ENCODE results near the gene SAMD8.

SAMD8 gene

DNA sequence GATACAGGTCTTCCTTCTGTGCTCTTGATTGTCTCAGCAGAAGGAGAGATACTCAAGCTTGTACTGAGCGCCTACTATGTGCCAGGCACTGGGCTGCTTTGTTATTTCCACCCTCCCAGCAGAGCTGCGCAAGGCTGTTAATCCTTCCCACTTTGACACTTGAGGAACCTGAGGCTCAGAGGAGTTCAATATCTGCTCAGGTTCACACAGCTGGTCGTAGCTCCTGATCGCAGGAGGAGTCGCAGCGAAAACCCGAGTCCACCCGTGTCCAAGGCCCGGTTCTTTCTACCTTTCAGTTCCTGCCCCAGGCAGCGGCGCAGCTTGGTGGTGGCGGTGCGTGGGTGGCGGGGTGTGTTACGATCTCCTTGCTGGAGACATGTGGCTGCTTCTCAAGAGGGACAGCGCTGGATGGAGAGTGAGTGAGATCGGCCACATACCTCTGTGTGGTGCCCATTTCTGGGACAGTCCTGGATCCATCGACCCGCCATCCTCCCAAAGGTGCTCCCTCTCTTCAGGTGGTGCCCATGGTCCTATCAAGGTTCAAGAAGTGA, 26.5 kb upstream of the SAMD8 start:
- no peaks in the 10 kb centered on the region for H3K36me3 ChIP-seq (ENCODE audit: control insufficient read depth in 2 of 2, insufficient read depth in 2 of 2, low read length in 2 of 2)
- H3K4me3 ChIP-seq (ENCODE audit: low read length in 2 of 2): no peak overlapping the region
- H3K4me1 ChIP-seq (ENCODE audit: control insufficient read depth in 2 of 2, insufficient read depth in 2 of 2, low read length in 2 of 2): no peaks in the 10 kb centered on the region
- no peak overlapping the region for H3K9ac ChIP-seq (ENCODE audit: low read depth in 1 of 2, low read length in 2 of 2)
- H3K9me3 ChIP-seq (ENCODE audit: control insufficient read depth in 2 of 2, low read length in 2 of 2): peaks cover 0 to 2% of the 10 kb centered on the region in 2 donors
- H3K27ac ChIP-seq (ENCODE audit: low read depth in 2 of 2, low read length in 2 of 2): no peak overlapping the region
- peaks cover 0 to 5% of the 10 kb centered on the region in 2 donors for H3K27me3 ChIP-seq (ENCODE audit: control insufficient read depth in 2 of 2, insufficient read depth in 2 of 2, low read length in 2 of 2)

DNA sequence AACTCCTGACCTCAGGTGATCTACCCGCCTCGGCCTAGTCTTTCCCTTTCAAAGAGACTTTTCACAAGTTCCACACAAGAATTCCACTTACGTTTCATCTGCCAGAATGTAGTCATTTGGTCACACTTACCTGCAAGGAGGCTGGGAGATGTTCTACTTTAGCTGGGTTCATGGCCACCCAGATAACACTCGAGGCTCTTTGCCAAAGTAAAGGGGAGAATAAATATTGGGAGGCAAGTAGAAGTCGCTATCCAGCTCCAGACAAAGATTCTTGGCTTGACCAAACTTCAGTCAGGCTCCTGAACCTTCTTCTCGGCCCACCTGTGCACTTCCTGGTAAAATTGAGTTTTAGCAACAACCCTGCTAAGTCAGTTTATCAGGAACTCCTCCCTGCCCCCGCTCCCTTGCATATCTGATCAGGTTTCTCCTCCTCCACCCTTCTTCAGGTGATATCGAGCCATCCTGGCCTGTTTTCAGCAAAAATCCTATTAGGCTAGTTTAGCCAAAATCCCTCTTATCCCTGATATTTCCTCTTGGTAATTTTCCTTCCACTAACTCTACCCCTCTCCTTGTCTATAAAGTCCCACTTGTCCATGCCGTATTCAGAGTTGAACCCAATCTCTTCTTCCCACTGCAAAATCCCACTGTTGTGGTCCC, 25.1 kb upstream of the SAMD8 start:
- Histone ChIP-seq H3K27me3 (ENCODE audit: control insufficient read depth in 2 of 2, insufficient read depth in 2 of 2, low read length in 2 of 2) (peaks cover 0 to 5% of the 10 kb centered on the region in 2 donors), H3K4me3 (ENCODE audit: low read length in 2 of 2) (no peak overlapping the region), H3K36me3 (ENCODE audit: control insufficient read depth in 2 of 2, insufficient read depth in 2 of 2, low read length in 2 of 2) (no peaks in the 10 kb centered on the region), H3K27ac (ENCODE audit: low read depth in 2 of 2, low read length in 2 of 2) (no peak overlapping the region), H3K9ac (ENCODE audit: low read depth in 1 of 2, low read length in 2 of 2) (no peak overlapping the region), H3K9me3 (ENCODE audit: control insufficient read depth in 2 of 2, low read length in 2 of 2) (peaks cover 0 to under 1% of the 10 kb centered on the region in 2 donors), H3K4me1 (ENCODE audit: control insufficient read depth in 2 of 2, insufficient read depth in 2 of 2, low read length in 2 of 2) (no peaks in the 10 kb centered on the region)

DNA sequence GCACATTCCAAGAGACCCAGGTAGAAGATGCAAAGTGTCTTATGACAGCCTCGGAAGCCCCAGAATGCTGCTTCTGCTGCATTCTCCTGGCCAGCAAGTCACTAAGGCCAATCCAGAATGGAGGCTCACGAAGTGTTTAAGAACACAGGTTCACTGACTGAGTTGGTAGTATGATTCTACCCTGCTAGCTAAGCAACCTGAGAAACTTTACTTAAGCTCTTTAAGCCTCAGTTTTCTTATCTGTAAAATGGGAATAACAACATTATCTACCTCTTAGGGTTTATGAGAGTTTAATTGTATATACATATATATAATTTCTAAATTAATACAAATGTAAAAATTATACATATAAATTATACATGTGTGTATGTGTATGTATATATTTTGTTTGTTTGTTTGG, 22.8 kb upstream of the SAMD8 start:
- Histone ChIP-seq H3K9ac (ENCODE audit: low read depth in 1 of 2, low read length in 2 of 2) (no peak overlapping the region), H3K27ac (ENCODE audit: low read depth in 2 of 2, low read length in 2 of 2) (no peak overlapping the region), H3K4me1 (ENCODE audit: control insufficient read depth in 2 of 2, insufficient read depth in 2 of 2, low read length in 2 of 2) (no peaks in the 10 kb centered on the region), H3K4me3 (ENCODE audit: low read length in 2 of 2) (no peak overlapping the region), H3K9me3 (ENCODE audit: control insufficient read depth in 2 of 2, low read length in 2 of 2) (no peaks in the 10 kb centered on the region), H3K27me3 (ENCODE audit: control insufficient read depth in 2 of 2, insufficient read depth in 2 of 2, low read length in 2 of 2) (peaks cover 0 to 6% of the 10 kb centered on the region in 2 donors), H3K36me3 (ENCODE audit: control insufficient read depth in 2 of 2, insufficient read depth in 2 of 2, low read length in 2 of 2) (no peaks in the 10 kb centered on the region)

DNA sequence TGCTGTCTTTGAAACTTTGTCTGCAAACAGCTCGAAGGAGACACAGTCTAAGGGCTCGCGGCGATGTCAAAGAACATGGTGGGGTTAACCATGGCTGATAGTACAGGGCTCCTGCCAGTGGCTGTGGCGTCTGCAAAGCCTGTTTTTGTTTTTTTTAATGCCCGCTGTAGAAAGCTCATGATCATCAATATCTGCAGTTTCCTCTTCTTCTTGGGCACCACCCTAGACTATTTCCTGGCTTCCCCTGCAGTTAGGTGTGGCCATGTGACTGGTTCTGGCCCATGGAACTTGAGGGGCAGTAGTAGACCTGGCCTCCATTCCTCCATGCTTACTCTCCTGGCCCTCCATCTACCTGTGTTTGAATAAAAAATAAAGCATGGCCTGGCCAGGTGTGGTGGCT, 21.8 kb upstream of the SAMD8 start:
- H3K4me1 ChIP-seq (ENCODE audit: control insufficient read depth in 2 of 2, insufficient read depth in 2 of 2, low read length in 2 of 2): no peaks in the 10 kb centered on the region
- no peak overlapping the region for H3K27ac ChIP-seq (ENCODE audit: low read depth in 2 of 2, low read length in 2 of 2)
- H3K27me3 ChIP-seq (ENCODE audit: control insufficient read depth in 2 of 2, insufficient read depth in 2 of 2, low read length in 2 of 2): peaks cover 0 to 9% of the 10 kb centered on the region in 2 donors
- H3K36me3 ChIP-seq (ENCODE audit: control insufficient read depth in 2 of 2, insufficient read depth in 2 of 2, low read length in 2 of 2): no peaks in the 10 kb centered on the region
- no peak overlapping the region for H3K4me3 ChIP-seq (ENCODE audit: low read length in 2 of 2)
- H3K9ac ChIP-seq (ENCODE audit: low read depth in 1 of 2, low read length in 2 of 2): no peak overlapping the region
- H3K9me3 ChIP-seq (ENCODE audit: control insufficient read depth in 2 of 2, low read length in 2 of 2): no peaks in the 10 kb centered on the region

DNA sequence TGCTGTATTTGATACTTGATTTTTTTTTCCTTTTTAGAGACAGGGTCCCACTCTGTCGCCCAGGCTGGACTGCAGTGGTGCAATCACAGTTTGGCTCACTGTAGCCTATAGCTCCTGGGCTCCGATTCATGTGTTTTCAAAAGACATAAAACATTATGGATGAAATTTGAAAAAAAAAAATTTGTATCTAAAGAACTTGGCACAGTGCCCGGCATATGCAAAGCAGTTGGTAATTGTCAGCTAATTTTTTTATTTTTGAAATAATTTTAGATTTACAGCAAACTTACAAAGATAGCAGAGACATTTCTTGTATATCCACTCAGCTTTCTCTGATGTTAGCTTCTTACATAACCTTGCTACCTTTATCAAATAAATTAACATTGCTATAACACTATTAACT, 20.3 kb upstream of the SAMD8 start:
- peaks cover 0 to 16% of the 10 kb centered on the region in 2 donors for H3K27me3 ChIP-seq (ENCODE audit: control insufficient read depth in 2 of 2, insufficient read depth in 2 of 2, low read length in 2 of 2)
- H3K27ac ChIP-seq (ENCODE audit: low read depth in 2 of 2, low read length in 2 of 2): no peak overlapping the region
- H3K4me1 ChIP-seq (ENCODE audit: control insufficient read depth in 2 of 2, insufficient read depth in 2 of 2, low read length in 2 of 2): no peaks in the 10 kb centered on the region
- H3K9ac ChIP-seq (ENCODE audit: low read depth in 1 of 2, low read length in 2 of 2): no peak overlapping the region
- H3K4me3 ChIP-seq (ENCODE audit: low read length in 2 of 2): no peak overlapping the region
- no peaks in the 10 kb centered on the region for H3K36me3 ChIP-seq (ENCODE audit: control insufficient read depth in 2 of 2, insufficient read depth in 2 of 2, low read length in 2 of 2)
- H3K9me3 ChIP-seq (ENCODE audit: control insufficient read depth in 2 of 2, low read length in 2 of 2): no peaks in the 10 kb centered on the region

DNA sequence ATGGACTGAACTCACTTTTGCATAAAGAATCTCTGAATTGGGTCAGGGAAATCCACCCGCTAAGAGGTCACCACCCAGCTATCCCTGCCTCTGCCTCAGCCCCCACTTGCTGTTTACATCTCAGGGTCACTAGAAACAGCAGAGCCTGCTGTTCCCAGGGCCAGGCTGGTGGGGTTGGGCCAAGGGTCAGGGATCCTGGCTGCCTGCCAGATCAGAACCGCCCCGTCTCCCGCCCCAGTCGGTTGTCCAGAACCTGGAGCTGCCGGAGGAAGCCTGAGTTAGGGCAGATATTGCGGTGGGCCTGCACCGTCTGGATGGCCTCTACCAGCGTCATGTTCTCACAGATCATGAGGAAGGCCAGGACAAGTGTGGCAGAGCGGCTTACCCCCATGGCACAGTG, 17.0 kb upstream of the SAMD8 start:
- Histone ChIP-seq H3K9ac (ENCODE audit: low read depth in 1 of 2, low read length in 2 of 2) (no peak overlapping the region), H3K4me1 (ENCODE audit: control insufficient read depth in 2 of 2, insufficient read depth in 2 of 2, low read length in 2 of 2) (no peaks in the 10 kb centered on the region), H3K9me3 (ENCODE audit: control insufficient read depth in 2 of 2, low read length in 2 of 2) (no peaks in the 10 kb centered on the region), H3K4me3 (ENCODE audit: low read length in 2 of 2) (no peak overlapping the region), H3K36me3 (ENCODE audit: control insufficient read depth in 2 of 2, insufficient read depth in 2 of 2, low read length in 2 of 2) (no peaks in the 10 kb centered on the region), H3K27me3 (ENCODE audit: control insufficient read depth in 2 of 2, insufficient read depth in 2 of 2, low read length in 2 of 2) (peaks cover 0 to 16% of the 10 kb centered on the region in 2 donors), H3K27ac (ENCODE audit: low read depth in 2 of 2, low read length in 2 of 2) (no peak overlapping the region)

DNA sequence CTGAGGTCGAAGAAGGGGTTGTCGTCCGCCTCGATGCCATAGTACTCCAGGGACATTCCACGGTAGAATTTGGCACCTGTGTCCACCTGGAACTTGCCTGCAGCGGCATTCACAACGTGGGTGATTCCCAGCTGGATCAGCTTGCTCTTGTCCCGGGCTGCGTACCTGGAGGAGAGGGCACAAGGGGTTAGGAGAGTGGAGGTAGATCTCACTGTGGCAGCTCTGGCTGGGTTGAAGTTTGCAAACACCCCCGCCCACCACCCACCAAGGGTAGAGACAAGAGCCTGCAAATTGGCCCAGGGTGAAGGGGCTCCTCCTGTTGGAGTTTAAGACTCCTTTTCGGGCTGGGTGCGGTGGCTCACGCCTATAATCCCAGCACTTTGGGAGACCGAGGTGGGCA, 15.8 kb upstream of the SAMD8 start:
- H3K9ac ChIP-seq (ENCODE audit: low read depth in 1 of 2, low read length in 2 of 2): no peak overlapping the region
- no peaks in the 10 kb centered on the region for H3K9me3 ChIP-seq (ENCODE audit: control insufficient read depth in 2 of 2, low read length in 2 of 2)
- H3K4me3 ChIP-seq (ENCODE audit: low read length in 2 of 2): no peak overlapping the region
- H3K36me3 ChIP-seq (ENCODE audit: control insufficient read depth in 2 of 2, insufficient read depth in 2 of 2, low read length in 2 of 2): no peaks in the 10 kb centered on the region
- peaks cover 0 to 16% of the 10 kb centered on the region in 2 donors for H3K27me3 ChIP-seq (ENCODE audit: control insufficient read depth in 2 of 2, insufficient read depth in 2 of 2, low read length in 2 of 2)
- no peak overlapping the region for H3K27ac ChIP-seq (ENCODE audit: low read depth in 2 of 2, low read length in 2 of 2)
- peaks cover 0 to 4% of the 10 kb centered on the region in 2 donors for H3K4me1 ChIP-seq (ENCODE audit: control insufficient read depth in 2 of 2, insufficient read depth in 2 of 2, low read length in 2 of 2)

DNA sequence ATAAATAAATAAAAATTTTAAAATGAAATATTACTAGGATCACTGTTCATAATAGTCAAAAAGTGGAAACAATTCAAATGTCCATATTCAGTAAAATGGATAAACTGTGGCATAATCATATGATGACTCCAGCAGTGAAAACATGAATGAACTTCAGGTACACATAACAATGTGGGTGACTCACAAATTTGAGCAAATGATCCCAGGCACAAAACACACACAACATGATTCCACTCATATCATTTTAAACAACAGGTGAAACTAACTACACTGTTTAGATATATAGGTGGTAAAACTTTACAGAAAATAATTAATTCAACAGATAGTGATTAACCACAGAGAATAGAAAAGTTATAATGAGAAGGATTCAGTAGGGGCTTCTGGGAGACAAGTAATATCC, 14.7 kb upstream of the SAMD8 start:
- Histone ChIP-seq H3K9ac (ENCODE audit: low read depth in 1 of 2, low read length in 2 of 2) (no peak overlapping the region), H3K9me3 (ENCODE audit: control insufficient read depth in 2 of 2, low read length in 2 of 2) (no peaks in the 10 kb centered on the region), H3K4me3 (ENCODE audit: low read length in 2 of 2) (no peak overlapping the region), H3K36me3 (ENCODE audit: control insufficient read depth in 2 of 2, insufficient read depth in 2 of 2, low read length in 2 of 2) (no peaks in the 10 kb centered on the region), H3K4me1 (ENCODE audit: control insufficient read depth in 2 of 2, insufficient read depth in 2 of 2, low read length in 2 of 2) (peaks cover 0 to 4% of the 10 kb centered on the region in 2 donors), H3K27me3 (ENCODE audit: control insufficient read depth in 2 of 2, insufficient read depth in 2 of 2, low read length in 2 of 2) (peaks cover 0 to 16% of the 10 kb centered on the region in 2 donors), H3K27ac (ENCODE audit: low read depth in 2 of 2, low read length in 2 of 2) (no peak overlapping the region)

DNA sequence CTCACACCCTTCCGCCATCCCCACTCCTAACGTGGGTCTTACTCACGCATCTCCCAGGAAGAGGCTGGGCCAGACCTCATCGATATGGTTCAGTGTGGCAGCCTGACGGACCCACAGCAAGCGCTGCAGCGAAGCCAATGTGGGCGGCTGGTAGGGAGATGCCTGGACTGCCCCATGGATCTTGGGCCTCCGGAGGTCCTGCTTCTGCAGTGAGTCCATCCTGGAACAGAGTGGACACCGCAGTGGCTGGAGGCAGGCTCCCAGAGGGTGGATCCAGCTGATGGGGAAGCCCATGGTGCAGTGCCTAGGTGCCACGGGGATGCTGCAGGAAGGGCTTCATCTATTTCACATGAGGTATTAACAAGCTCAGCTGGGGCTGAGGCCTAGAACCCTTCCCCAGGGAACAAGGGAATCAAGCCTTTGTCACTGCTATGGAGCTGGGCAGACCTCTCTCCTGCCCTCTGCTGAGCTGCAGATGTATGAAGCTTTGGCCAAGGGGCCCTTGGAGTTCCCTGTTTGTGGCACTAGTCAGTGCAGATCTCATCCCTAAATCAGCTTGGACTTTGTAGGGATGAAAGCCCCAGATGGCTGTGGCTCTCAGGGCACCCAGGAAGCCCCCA, 13.7 kb upstream of the SAMD8 start:
- no peak overlapping the region for H3K4me3 ChIP-seq (ENCODE audit: low read length in 2 of 2)
- no peaks in the 10 kb centered on the region for H3K36me3 ChIP-seq (ENCODE audit: control insufficient read depth in 2 of 2, insufficient read depth in 2 of 2, low read length in 2 of 2)

DNA sequence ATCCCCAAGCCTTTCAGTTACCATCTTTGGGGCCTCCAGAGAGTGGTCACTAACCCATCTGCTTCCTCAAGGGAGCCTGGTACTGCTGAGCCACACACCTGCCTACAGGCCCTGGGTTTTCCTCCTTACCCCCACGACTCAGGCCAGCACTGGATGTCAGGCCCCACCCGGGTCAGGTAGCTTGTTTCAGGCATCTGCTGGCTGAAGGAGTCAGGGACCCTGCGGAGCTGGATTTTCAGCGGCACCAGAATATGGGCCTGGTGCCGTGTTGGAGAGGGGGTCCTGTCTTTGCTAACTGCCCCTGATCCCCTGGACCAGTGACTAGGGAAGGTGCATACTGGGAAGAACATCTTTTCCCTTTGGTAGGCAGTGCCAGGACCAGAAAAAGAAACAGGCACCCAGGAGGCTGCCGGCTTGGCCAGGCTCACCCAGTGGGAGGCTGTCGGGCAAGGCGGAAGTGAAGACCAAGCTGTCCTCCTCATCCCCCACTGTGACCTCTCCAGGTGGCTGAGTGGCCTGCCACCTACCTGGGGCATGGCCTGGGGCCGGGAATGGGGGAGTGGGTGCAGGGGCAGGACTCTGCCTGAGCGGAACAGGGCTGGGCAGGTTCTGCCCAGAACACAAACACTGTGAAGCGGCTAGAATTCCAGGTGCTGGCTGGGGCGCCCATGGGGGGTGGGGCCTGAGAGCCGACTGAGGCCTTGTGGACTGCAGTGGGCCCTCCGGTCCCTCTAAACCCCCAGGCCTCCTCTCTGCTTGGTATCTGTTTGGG, 12.4 kb upstream of the SAMD8 start:
- Histone ChIP-seq H3K4me1 (ENCODE audit: control insufficient read depth in 2 of 2, insufficient read depth in 2 of 2, low read length in 2 of 2) (peaks cover 0 to 4% of the 10 kb centered on the region in 2 donors), H3K4me3 (ENCODE audit: low read length in 2 of 2) (no peak overlapping the region), H3K27me3 (ENCODE audit: control insufficient read depth in 2 of 2, insufficient read depth in 2 of 2, low read length in 2 of 2) (peaks cover 0 to 10% of the 10 kb centered on the region in 2 donors), H3K9ac (ENCODE audit: low read depth in 1 of 2, low read length in 2 of 2) (no peak overlapping the region), H3K9me3 (ENCODE audit: control insufficient read depth in 2 of 2, low read length in 2 of 2) (no peaks in the 10 kb centered on the region), H3K36me3 (ENCODE audit: control insufficient read depth in 2 of 2, insufficient read depth in 2 of 2, low read length in 2 of 2) (no peaks in the 10 kb centered on the region), H3K27ac (ENCODE audit: low read depth in 2 of 2, low read length in 2 of 2) (no peak overlapping the region)

More for the DNA sequence above, 13.7 kb upstream of the SAMD8 start:
- no peak overlapping the region for H3K27ac ChIP-seq (ENCODE audit: low read depth in 2 of 2, low read length in 2 of 2)
- no peaks in the 10 kb centered on the region for H3K9me3 ChIP-seq (ENCODE audit: control insufficient read depth in 2 of 2, low read length in 2 of 2)
- peaks cover 0 to 16% of the 10 kb centered on the region in 2 donors for H3K27me3 ChIP-seq (ENCODE audit: control insufficient read depth in 2 of 2, insufficient read depth in 2 of 2, low read length in 2 of 2)
- no peak overlapping the region for H3K9ac ChIP-seq (ENCODE audit: low read depth in 1 of 2, low read length in 2 of 2)
- peaks cover 0 to 4% of the 10 kb centered on the region in 2 donors for H3K4me1 ChIP-seq (ENCODE audit: control insufficient read depth in 2 of 2, insufficient read depth in 2 of 2, low read length in 2 of 2)
